ENCODE measurements around the gene RCSD1.
A peak's percentile ranks its signal among the peaks of the same experiment; 100 is the strongest.

Gene RCSD1

GRCh38 chr1:167670563-167670962, 40.5 kb downstream of the RCSD1 start:
- no peak for DNase-seq

DNA sequence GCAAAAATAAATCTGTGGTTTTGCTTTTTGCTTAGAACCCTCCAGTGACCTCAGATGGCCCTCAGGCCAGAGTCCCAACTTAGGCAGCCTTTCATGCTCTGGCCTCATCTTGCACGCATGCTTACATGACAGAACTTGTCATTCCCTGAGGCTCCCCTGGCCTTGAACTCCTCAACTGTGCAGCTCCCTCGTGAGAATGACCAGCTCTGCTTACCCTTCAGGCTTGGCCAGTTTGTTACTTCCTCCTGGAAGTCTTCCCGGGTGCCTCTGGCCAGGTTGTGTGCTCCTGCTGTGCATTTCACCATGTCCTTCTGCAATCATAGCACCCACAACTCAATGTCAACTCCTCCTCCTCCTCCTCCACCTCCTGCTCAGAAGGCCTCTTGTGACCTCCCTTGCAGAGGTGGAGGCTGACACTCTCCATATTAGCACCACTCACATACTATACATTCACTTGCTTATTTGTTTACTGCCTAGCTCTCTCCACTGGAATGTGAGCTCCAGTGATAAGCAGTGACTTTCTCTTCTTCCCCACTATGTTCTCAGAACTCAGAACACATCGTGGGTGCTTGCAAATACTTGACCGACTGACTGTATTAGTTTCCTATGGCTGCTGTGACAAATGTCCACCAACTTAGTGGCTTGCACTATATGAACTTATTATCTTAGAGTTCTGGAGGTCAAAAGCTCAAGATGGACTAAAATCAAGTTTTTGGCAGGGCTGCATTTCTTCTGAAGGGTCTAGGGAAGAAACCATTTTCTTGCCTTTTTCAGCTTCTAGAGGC, 41.9 kb downstream of the RCSD1 start:
- peak; percentile 63 for DNase-seq

GRCh38 chr1:167672831-167673230, 42.8 kb downstream of the RCSD1 start:
- DNase-seq, result no peak

DNA sequence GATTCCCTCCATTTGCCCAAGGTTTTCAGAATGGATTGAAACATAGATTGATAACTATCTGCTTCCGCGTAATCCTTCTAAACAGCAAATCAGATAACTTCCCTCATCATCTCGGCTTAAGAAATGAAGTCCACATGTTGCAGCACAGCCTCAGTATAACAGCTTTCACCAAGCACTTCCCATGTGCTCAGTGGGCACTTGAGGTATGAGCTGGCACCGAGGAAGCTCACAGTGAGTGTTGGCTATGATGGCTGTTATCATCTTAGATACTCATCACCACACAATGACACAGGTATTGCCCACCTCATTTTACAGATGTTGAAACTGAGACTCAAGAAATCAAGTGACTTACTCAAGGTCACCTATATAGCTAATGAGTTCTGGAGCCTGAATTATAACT, 43.2 kb downstream of the RCSD1 start:
- peak; percentile 36 for DNase-seq

DNA sequence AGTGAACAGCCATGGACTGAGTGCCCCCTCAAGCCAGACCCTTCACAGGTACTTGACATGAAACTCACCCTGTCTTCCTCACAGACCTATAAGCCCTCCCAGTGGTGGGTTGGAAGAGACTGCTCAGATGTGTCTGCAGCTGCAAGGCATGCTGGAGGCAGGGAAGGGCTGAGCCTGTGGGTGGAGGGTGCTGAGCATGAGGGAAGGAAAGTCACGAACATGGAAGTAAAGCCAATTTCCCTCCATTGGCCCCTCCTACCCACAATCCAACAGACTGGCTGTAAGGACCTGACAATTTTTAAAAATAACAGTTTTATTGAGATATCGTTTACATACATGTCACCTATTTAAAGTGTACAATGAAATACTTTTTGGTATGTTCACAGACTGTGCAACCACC, 44.1 kb downstream of the RCSD1 start:
- DNase-seq, result no peak

DNA sequence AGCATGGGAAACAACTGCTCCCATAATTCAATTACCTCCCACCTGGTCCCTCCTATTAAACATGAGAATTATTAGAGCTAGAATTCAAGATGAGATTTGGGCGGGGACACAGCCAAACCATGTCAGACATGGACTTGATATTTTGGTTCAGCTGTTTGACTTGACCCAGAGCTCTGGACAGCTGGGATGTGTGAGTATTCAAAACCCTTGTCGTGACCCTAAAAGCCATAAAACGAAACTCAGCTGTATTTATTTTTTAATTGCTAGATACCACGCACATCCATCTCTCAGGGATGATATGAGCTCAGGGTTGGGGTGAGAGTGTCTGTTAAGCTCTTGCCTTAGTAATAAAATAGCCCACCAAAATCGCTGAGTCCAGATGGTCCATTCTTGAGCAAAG, 45.4 kb downstream of the RCSD1 start:
- no peak for DNase-seq

- DNase-seq, result no peak
Observed at GRCh38 chr1:167676205-167676915, 46.3 kb downstream of the RCSD1 start.

DNA sequence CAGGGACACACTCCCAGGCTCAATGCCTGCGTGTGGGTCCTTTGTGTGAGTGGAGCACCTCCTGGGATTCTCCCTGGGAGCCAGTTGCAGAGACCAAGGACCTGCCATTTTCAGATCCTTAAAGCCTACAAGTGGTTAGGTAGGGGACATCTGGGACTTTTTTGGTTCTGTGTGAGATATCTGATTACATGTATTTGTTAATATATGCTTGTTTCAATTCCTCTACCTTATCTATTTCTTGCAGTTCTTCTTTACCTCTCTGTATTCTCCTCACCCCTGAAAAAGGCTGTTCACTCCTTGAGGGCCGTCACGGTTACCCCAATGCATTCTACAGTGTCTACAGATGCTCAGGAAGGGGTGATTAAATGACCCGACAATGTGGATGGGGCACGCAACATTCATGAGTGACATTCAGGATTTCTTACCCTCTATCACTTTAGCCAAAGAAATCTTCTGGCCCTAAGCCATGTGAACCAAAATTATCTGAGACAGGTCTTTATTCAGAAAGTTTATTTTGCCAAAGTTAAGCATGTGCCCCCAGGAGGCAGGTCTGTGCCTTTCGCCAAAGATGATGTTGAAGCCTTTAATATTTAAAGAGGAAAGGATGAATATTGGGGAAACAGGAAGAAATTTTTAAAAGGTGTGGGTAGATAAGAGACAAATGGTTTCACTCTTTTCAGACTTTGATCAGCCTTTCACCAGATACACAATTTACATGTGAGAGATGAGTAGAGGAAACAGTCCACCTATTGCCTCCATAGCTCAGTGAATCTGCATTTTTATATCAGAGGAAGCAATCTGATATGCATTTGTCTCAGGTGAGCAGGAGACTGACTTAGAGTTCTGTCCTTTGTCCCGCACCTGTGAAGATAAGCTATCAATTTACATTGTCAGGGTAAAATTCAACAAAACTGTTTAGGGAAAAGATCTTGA, 47.1 kb downstream of the RCSD1 start:
- DNase-seq, result no peak

DNA sequence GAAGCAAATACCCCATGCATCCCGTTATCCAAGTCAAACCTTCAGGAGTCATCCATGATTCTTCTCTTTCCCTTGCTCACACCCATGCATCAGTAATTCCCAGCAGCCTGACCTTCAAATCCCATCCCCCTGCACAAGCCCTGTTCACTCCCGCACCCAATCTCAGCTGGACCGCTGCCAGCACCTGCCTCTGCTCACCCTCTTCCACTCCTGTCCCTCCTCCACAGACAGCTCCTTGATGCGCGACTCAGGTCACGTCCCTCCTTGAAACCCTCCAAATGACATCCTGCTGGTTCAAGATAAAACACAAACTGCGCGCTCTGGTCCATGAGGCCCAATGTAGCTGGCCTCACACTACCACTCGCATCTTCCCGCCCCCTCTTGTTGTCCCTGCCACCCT, 48.4 kb downstream of the RCSD1 start:
- DNase-seq, result no peak

- DNase-seq, result no peak
Observed at GRCh38 chr1:167678838-167679237, 48.8 kb downstream of the RCSD1 start.

DNA sequence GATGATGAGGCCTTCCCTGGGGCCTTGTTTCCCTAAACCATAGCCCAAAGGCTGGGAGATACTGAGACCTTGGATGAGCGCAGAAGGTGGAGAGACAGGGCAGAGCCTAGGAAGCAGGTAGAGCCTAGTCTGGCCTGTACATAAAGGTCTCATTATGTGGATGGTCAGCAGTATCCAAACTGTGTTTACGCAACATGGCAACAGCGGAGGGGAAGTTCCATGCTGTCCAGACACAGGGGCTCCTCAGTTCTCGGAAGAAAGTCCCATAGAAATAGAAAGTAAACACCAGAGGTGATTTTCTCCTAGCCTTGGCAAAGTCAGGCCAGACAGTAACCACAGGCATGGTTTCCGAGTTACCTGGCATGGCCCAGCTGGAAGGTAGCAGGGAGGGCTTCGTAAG, 49.7 kb downstream of the RCSD1 start:
- DNase-seq, result peak; percentile 69

- DNase-seq, result no peak
Observed at GRCh38 chr1:167681024-167681423, 51.0 kb downstream of the RCSD1 start.

- DNase-seq, result peak; percentile 58
Observed at GRCh38 chr1:167681451-167682098, 51.5 kb downstream of the RCSD1 start.

GRCh38 chr1:167683226-167683625, 53.2 kb downstream of the RCSD1 start:
- no peak for DNase-seq

DNA sequence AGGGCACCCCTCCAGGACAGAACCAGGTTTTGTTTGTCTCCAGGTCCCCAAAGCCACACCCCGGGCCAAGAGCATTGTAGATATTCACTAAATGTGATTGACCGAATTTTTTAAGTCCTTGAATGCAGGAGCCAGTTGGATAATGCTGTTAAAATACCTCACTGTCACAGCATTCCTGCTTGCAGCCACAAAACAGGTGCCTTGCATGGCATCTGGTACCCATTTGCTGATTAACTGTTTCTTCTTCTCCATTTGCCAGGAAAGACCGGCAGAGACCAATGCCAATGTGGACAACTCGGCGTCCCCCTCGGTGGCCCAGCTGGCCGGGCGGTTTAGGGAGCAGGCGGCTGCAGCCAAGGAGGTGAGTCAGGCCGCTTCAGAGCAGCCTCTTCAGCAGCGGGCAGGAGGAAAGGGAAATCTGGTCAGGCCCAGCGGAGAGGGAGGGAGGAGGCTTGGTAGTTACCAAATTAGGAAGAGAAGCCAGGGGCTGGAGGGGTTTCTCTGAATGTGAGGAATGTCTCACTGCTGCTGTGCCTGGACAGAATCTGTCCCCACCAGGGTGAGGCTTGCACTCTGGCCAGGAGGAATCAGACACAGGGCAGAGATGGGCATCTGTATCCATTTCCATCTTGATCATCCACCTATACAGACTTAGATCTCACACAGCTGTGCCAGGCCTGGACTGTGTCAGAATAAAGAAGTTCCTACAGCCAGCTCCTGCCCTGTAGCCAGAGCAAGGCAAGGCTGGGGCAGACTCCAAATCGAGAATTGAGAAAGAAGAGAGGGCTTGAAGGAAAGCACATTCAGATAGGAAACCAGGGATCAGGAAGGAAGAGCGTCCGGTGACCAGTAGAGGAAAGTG, 53.8 kb downstream of the RCSD1 start:
- DNase-seq, result no peak

- DNase-seq, result no peak
Observed at GRCh38 chr1:167685844-167686243, 55.8 kb downstream of the RCSD1 start.

DNA sequence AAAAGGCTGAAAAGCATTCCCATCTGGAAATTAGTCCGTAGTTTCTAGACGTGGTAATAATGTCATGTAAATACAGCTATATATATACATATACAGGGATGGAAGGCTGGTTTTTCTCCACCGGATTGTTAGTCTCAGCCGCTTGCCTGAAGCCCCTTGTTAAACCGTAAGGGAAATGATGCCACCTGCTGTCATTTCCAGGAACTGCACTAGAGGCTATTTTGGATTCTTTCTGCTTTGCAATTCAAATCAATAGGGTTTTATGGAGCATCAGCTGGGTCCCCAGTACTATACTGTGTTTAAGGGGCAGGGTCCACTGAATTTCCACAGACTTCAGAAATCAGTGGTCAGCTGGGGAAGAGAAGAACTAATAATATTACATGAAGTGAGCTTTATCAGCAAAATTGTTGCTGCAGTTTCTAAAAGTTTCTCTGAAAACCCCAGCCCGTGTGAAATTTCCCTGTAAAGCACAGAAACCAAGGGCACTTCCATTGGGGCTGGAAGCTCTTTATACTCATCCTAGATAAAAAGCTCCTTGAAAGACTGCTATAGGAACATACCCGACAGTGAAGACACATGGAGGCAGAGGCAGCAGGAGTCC, 58.0 kb downstream of the RCSD1 start:
- peak; percentile 92 for DNase-seq

- DNase-seq, result peak; percentile 93
Observed at GRCh38 chr1:167689567-167689920, 59.5 kb downstream of the RCSD1 start.

- DNase-seq, result no peak
Observed at GRCh38 chr1:167690053-167690452, 60.0 kb downstream of the RCSD1 start.

DNA sequence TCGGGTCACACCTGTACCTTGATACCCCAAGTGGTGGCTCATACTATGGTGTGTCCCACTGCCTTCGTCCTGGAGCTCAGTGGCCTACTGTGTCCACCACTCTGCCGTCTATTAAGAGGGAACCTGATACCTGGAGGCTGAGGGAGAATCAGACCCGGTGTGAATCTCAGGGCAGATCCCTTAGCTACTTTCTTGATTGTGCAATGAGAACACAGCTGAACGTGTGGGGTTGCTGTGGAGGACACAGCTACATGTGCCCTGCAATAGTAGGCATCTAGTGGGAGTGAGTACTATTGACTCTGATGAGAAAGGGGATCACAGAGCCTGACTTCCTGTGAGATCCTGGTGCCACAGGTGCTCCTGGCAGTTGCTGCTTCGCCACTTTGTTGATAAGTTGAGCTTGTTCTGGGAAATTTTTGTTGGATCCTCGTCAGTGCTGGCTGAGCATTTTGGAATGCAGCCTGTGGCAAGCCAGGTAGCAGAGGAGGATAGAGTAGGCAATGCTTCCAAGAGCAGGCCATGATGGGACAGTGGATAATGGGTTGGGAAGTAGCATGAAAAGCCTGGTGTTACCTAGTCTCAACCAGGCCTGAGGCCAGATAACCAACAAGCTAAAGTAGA, 63.5 kb downstream of the RCSD1 start:
- DNase-seq, result no peak

DNA sequence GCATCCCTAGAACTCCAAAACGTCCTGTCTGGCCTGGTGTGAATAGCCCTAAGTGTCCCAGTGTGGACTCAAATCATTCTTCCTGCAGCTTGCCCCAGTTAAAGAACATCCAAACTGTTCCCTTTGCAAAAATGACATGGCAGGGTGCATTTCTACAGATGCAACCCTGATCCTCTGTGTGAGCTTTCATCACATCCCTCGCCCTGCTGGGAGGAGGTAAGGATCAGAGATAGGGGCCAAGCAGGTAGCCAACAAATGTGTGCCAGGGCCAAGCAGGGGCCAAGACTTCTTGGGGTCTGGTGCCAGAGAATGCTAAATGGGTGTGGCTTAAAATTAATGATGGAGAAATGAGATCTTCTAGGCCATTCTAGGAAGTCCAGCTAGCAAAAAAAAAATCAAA, 64.7 kb downstream of the RCSD1 start:
- no peak for DNase-seq

Measured in suppressor macrophage treated with lipopolysaccharide for 4 hours (primary cell).